Measurements from ENCODE around the gene PARP9. TPM values are rescaled to one million over a fixed set of nuclear protein-coding genes. Genes with fewer than 3 reads are reported as not detected.

PARP9 gene
- total and polyA plus RNA-seq, 2 of the 8 experiments (the other 6 are each of a cell fraction or from before 2014, with no cell fraction given) = 3.7 to 4.5 TPM

DNA sequence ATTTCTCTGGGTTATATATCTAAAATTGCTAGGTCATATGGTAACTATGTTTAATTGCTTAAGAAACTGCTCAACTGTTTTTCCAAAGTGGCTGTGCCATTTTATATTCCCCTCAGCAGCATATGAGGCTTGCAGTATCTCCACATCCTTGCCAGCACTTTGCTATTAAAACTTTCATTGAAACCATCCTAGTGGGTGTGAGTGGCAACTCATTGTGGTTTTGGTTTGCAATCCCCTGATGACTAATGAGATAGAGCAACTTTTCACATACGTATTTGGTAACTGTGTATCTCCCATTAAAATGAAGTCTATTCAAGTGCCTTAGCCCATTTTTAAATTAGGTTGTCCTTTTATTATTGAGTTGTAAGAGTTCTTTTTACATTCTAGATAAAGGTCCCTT lies 66.7 kb downstream of the PARP9 start:
- no peak for TF ChIP-seq TAF7 (optimal IDR thresholded peaks at IDR 0.05; ENCODE audit: borderline replicate concordance, low read depth, low read length)
- no peak for TF ChIP-seq JUN (IDR thresholded peaks at IDR 0.05; ENCODE audit: low read depth, low read length)
- TF ChIP-seq POLR2AphosphoS5 (IDR thresholded peaks at IDR 0.05; ENCODE audit: low read depth, low read length) = no peak
- TF ChIP-seq RAD21 (IDR thresholded peaks at IDR 0.05 in 1 of 2, conservative IDR thresholded peaks at IDR 0.05 in 1 of 2; ENCODE audit: low read depth in 2 of 2, low read length in 2 of 2) = no peak
- TF ChIP-seq TEAD4 (IDR thresholded peaks at IDR 0.05; ENCODE audit: low read depth, low read length) = no peak
- TF ChIP-seq HDAC2 (IDR thresholded peaks at IDR 0.05; ENCODE audit: borderline replicate concordance in 1 of 2, low read depth in 2 of 2, low read length in 2 of 2) = no peak
- no peak for TF ChIP-seq PHF8 (conservative IDR thresholded peaks at IDR 0.05; ENCODE audit: low read depth, low read length)
- no peak for TF ChIP-seq RBBP5 (IDR thresholded peaks at IDR 0.05; ENCODE audit: borderline replicate concordance, low read depth, low read length)
- TF ChIP-seq KDM5A (IDR thresholded peaks at IDR 0.05; ENCODE audit: low read length) = no peak
- TF ChIP-seq, protein P1, sequence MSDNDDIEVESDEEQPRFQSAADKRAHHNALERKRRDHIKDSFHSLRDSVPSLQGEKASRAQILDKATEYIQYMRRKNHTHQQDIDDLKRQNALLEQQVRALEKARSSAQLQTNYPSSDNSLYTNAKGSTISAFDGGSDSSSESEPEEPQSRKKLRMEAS (IDR thresholded peaks at IDR 0.05) = no peak
- no peak for TF ChIP-seq SIN3A (conservative IDR thresholded peaks at IDR 0.05 in 1 of 2, IDR thresholded peaks at IDR 0.05 in 1 of 2; ENCODE audit: low read depth in 1 of 2, low read length in 2 of 2)
- Histone ChIP-seq H3K36me3 (ENCODE audit: control insufficient read depth in 2 of 4, insufficient read depth in 4 of 4, low read length in 3 of 4) (peaks cover 0 to 28% (median 0%) of the 10 kb centered on the region in 4 experiments; a peak in 3 of 8 replicates), H4K91ac (replicated peaks; ENCODE audit: insufficient read length, low read length) (no peak overlapping the region), H3K4me3 (ENCODE audit: extremely low read depth in 1 of 4, insufficient read depth in 2 of 4, low read depth in 3 of 4, low read length in 4 of 4) (no peak overlapping the region), H2BK5ac (ENCODE audit: low read depth, low read length) (no peak overlapping the region), H2AK5ac (ENCODE audit: low read depth, low read length) (no peak overlapping the region), H3K9ac (replicated peaks in 1 of 4; ENCODE audit: extremely low read depth in 1 of 4, low read depth in 3 of 4, low read length in 3 of 4) (no peak overlapping the region), H4K5ac (ENCODE audit: insufficient read length, low read depth, low read length) (no peak overlapping the region), H2AFZ (ENCODE audit: low read length) (no peak overlapping the region), H2BK12ac (ENCODE audit: low read depth, low read length) (no peak overlapping the region), H3K14ac (ENCODE audit: insufficient read length) (no peak overlapping the region), H3K79me2 (ENCODE audit: control insufficient read depth in 1 of 2, insufficient read depth in 2 of 2, low read length in 2 of 2) (peaks cover 0 to 48% of the 10 kb centered on the region in 2 experiments; a peak in 2 of 4 replicates), H3K79me1 (ENCODE audit: low read depth, low read length) (peaks cover 6% of the 10 kb centered on the region; the same call in 1 of the 2 replicates), H3K4me2 (ENCODE audit: insufficient read depth in 1 of 2, low read depth in 2 of 2, low read length in 2 of 2) (no peak overlapping the region), H3K4me1 (replicated peaks in 1 of 4; ENCODE audit: control insufficient read depth in 3 of 4, insufficient read depth in 4 of 4, low read length in 3 of 4) (peaks cover 0 to 6% (median 2%) of the 10 kb centered on the region in 4 experiments; a peak in 4 of 7 replicates), H3K18ac (ENCODE audit: extremely low read depth, low read length) (no peak overlapping the region), H3K4ac (replicated peaks; ENCODE audit: insufficient read length, low read depth, low read length) (no peak overlapping the region), H3K9me3 (ENCODE audit: insufficient read depth in 2 of 2, low read depth in 1 of 2, low read length in 1 of 2) (no peaks in the 10 kb centered on the region), H3K27me3 (replicated peaks in 1 of 4; ENCODE audit: control insufficient read depth in 3 of 4, extremely low read depth in 1 of 4, insufficient read depth in 3 of 4, low read length in 3 of 4) (no peaks in the 10 kb centered on the region), H2BK15ac (ENCODE audit: low read length) (no peak overlapping the region), H3K23ac (ENCODE audit: insufficient read length) (no peak overlapping the region), H4K20me1 (replicated peaks in 1 of 2; ENCODE audit: control insufficient read depth in 1 of 2, insufficient read depth in 2 of 2, low read length in 2 of 2) (peaks cover 4 to 7% of the 10 kb centered on the region in 2 experiments), H3K56ac (replicated peaks; ENCODE audit: insufficient read length, low read depth, low read length) (no peak overlapping the region), H4K8ac (ENCODE audit: extremely low read depth, insufficient read depth, low read length) (no peak overlapping the region), H2BK120ac (replicated peaks; ENCODE audit: low read depth, low read length) (no peak overlapping the region), H3K23me2 (ENCODE audit: low read depth, low read length) (no peaks in the 10 kb centered on the region; the same call in 1 of the 2 replicates), H2BK20ac (ENCODE audit: low read length) (no peak overlapping the region), H3K27ac (ENCODE audit: low read depth, low read length) (no peak overlapping the region)
- DNase-seq (ENCODE audit: low read depth in 1 of 2, low spot score in 2 of 2) (no peak), FAIRE-seq (no peak)
- CTCF ChIA-PET (ENCODE audit: partially characterized antibody) = interaction anchor here (0.6 kb wide), 1 partner anchor 88 kb away, joined by 3 read pairs; no protein-coding TSS in a partner anchor
- POLR2A ChIA-PET (ENCODE audit: partially characterized antibody) = interaction anchor here (1.0 kb wide), 1 partner anchor 13 kb away, joined by 3 read pairs; no protein-coding TSS in a partner anchor
- WGBS, 2 experiments (ENCODE audit: extremely low coverage in 1 of 2, insufficient coverage in 1 of 2, insufficient read length in 1 of 2, insufficient replicate concordance in 2 of 2, low coverage in 1 of 2, low lambda C conversion rate in 2 of 2, missing lambda C conversion rate in 1 of 2) = 80% methylated on average over 1 of the region's 1 CpG; no CpG with 5 or more reads in 1 of the 2 experiments
